ENCODE measurements around the gene GAB3.

Gene GAB3

GRCh38 chrX:154730253-154730891, 20.5 kb downstream of the GAB3 start:
- TF ChIP-seq CTCF (IDR thresholded peaks at IDR 0.05; ENCODE audit: insufficient read depth, missing control alignments) = no peak
- DNase-seq (ENCODE audit: insufficient read length, low spot score) (no peak), FAIRE-seq (no peak)

- FAIRE-seq = no peak
- no peak for TF ChIP-seq CTCF (IDR thresholded peaks at IDR 0.05; ENCODE audit: insufficient read depth, missing control alignments)
- no peak for DNase-seq (ENCODE audit: insufficient read length, low spot score)
Measured at GRCh38 chrX:154729439-154729838, 21.4 kb downstream of the GAB3 start.

- TF ChIP-seq CTCF (IDR thresholded peaks at IDR 0.05; ENCODE audit: insufficient read depth, missing control alignments) = no peak
- DNase-seq (ENCODE audit: insufficient read length, low spot score) = no peak
- no peak for FAIRE-seq
Measured at GRCh38 chrX:154728431-154729190, 22.3 kb downstream of the GAB3 start.

- TF ChIP-seq CTCF (IDR thresholded peaks at IDR 0.05; ENCODE audit: insufficient read depth, missing control alignments) = no peak
- no peak for DNase-seq (ENCODE audit: insufficient read length, low spot score)
- FAIRE-seq = no peak
Measured at GRCh38 chrX:154727871-154728270, 23.0 kb downstream of the GAB3 start.

- no peak for TF ChIP-seq CTCF (IDR thresholded peaks at IDR 0.05; ENCODE audit: insufficient read depth, missing control alignments)
- FAIRE-seq = no peak
- DNase-seq (ENCODE audit: insufficient read length, low spot score) = no peak
Measured at GRCh38 chrX:154727418-154727817, 23.5 kb downstream of the GAB3 start.

- FAIRE-seq = no peak
- TF ChIP-seq CTCF (IDR thresholded peaks at IDR 0.05; ENCODE audit: insufficient read depth, missing control alignments) = no peak
Measured at GRCh38 chrX:154724993-154725756, 25.7 kb downstream of the GAB3 start.

More at GRCh38 chrX:154724993-154725756, 25.7 kb downstream of the GAB3 start:
- no peak for DNase-seq (ENCODE audit: insufficient read length, low spot score)

All from D721Med (cell line).